ENCODE data around the gene GABARAP.
"Not testable (repeated sequence)": the region's sequence is repeated elsewhere in the genome, so short reads cannot be mapped to it uniquely, and the experiment has no call there.

The GABARAP gene

GRCh38 chr17:7246779-7247178 is 4.5 kb upstream of the GABARAP start:
- Histone ChIP-seq H3K79me2 (ENCODE audit: insufficient read depth, low read length) (peaks cover 56% of the 10 kb centered on the region), H4K20me1 (ENCODE audit: low read depth, low read length) (no peaks in the 10 kb centered on the region), H3K9me2 (replicated peaks; ENCODE audit: insufficient read depth, low read length) (no peaks in the 10 kb centered on the region), H3K4me3 (ENCODE audit: insufficient read depth, low read length, poor library complexity, severe bottlenecking) (no peak overlapping the region), H3K36me3 (ENCODE audit: low read length) (no peaks in the 10 kb centered on the region; the same call in 1 of the 2 replicates), H3K9me3 (ENCODE audit: insufficient read depth, low read length) (no peaks in the 10 kb centered on the region), H3F3A (ENCODE audit: insufficient read depth) (peaks cover 24% of the 10 kb centered on the region), H3K9ac (ENCODE audit: low read length) (no peak overlapping the region), H3K4me2 (ENCODE audit: low read depth, low read length, poor library complexity, severe bottlenecking) (no peak overlapping the region), H3K27ac (ENCODE audit: low read depth, low read length) (no peak overlapping the region), H2AFZ (ENCODE audit: low read depth, low read length, severe bottlenecking) (no peak overlapping the region), H3K27me3 (ENCODE audit: low read length) (no peaks in the 10 kb centered on the region)
- TF ChIP-seq CTCF (IDR thresholded peaks at IDR 0.05; ENCODE audit: insufficient read depth, low read length, poor library complexity, severe bottlenecking) (no peak), EZH2phosphoT487 (conservative IDR thresholded peaks at IDR 0.05; ENCODE audit: low read length) (no peak)

- H3K27me3 ChIP-seq (ENCODE audit: low read length); H3K27ac ChIP-seq (ENCODE audit: low read depth, low read length); H2AFZ ChIP-seq (ENCODE audit: low read depth, low read length, severe bottlenecking); H3K9me3 ChIP-seq (ENCODE audit: insufficient read depth, low read length); H3K4me2 ChIP-seq (ENCODE audit: low read depth, low read length, poor library complexity, severe bottlenecking); H3K4me3 ChIP-seq (ENCODE audit: insufficient read depth, low read length, poor library complexity, severe bottlenecking); H3K9me2 ChIP-seq (replicated peaks; ENCODE audit: insufficient read depth, low read length); H3K9ac ChIP-seq (ENCODE audit: low read length); H4K20me1 ChIP-seq (ENCODE audit: low read depth, low read length); H3K36me3 ChIP-seq (ENCODE audit: low read length): not testable (repeated sequence)
- H3F3A ChIP-seq (ENCODE audit: insufficient read depth), result peaks cover 45% of the 10 kb centered on the region
- H3K79me2 ChIP-seq (ENCODE audit: insufficient read depth, low read length), result peaks cover 45% of the 10 kb centered on the region
These were observed 1.6 kb upstream of the GABARAP start for GRCh38 chr17:7243838-7244237.

- H3K27ac ChIP-seq (ENCODE audit: low read depth, low read length), result peak overlapping the region; percentile 84; the same call in 1 of the 2 replicates
- H3K4me3 ChIP-seq (ENCODE audit: insufficient read depth, low read length, poor library complexity, severe bottlenecking), result peak overlapping the region; percentile 90
- H3K4me2 ChIP-seq (ENCODE audit: low read depth, low read length, poor library complexity, severe bottlenecking), result peak overlapping the region; percentile 92
- no peaks in the 10 kb centered on the region for H3K27me3 ChIP-seq (ENCODE audit: low read length)
- H3K79me2 ChIP-seq (ENCODE audit: insufficient read depth, low read length), result peaks cover 44% of the 10 kb centered on the region
- peak overlapping the region; percentile 97 for H3K9ac ChIP-seq (ENCODE audit: low read length)
- no peaks in the 10 kb centered on the region; the same call in 1 of the 2 replicates for H3K36me3 ChIP-seq (ENCODE audit: low read length)
- no peaks in the 10 kb centered on the region for H4K20me1 ChIP-seq (ENCODE audit: low read depth, low read length)
- TF ChIP-seq EZH2phosphoT487 (conservative IDR thresholded peaks at IDR 0.05; ENCODE audit: low read length) (no peak), CTCF (IDR thresholded peaks at IDR 0.05; ENCODE audit: insufficient read depth, low read length, poor library complexity, severe bottlenecking) (no peak)
- no peaks in the 10 kb centered on the region for H3K9me3 ChIP-seq (ENCODE audit: insufficient read depth, low read length)
- no peaks in the 10 kb centered on the region for H3K9me2 ChIP-seq (replicated peaks; ENCODE audit: insufficient read depth, low read length)
- H3F3A ChIP-seq (ENCODE audit: insufficient read depth), result peaks cover 45% of the 10 kb centered on the region
- no peak overlapping the region for H2AFZ ChIP-seq (ENCODE audit: low read depth, low read length, severe bottlenecking)
These were observed 1.1 kb upstream of the GABARAP start for GRCh38 chr17:7243453-7243729.

GRCh38 chr17:7242717-7243452 is 636 bp upstream of the GABARAP start:
- H4K20me1 ChIP-seq (ENCODE audit: low read depth, low read length), result no peaks in the 10 kb centered on the region
- H3K9me2 ChIP-seq (replicated peaks; ENCODE audit: insufficient read depth, low read length), result no peaks in the 10 kb centered on the region
- H3K79me2 ChIP-seq (ENCODE audit: insufficient read depth, low read length), result peaks cover 39% of the 10 kb centered on the region
- no peaks in the 10 kb centered on the region; the same call in 1 of the 2 replicates for H3K36me3 ChIP-seq (ENCODE audit: low read length)
- H3F3A ChIP-seq (ENCODE audit: insufficient read depth), result peaks cover 45% of the 10 kb centered on the region
- peak overlapping the region; percentile 92 for H3K4me2 ChIP-seq (ENCODE audit: low read depth, low read length, poor library complexity, severe bottlenecking)
- peak overlapping the region; percentile 97 for H3K9ac ChIP-seq (ENCODE audit: low read length)
- no peaks in the 10 kb centered on the region for H3K27me3 ChIP-seq (ENCODE audit: low read length)
- peak overlapping the region; percentile 84 for H3K27ac ChIP-seq (ENCODE audit: low read depth, low read length)
- no peak for TF ChIP-seq CTCF (IDR thresholded peaks at IDR 0.05; ENCODE audit: insufficient read depth, low read length, poor library complexity, severe bottlenecking)
- TF ChIP-seq EZH2phosphoT487 (conservative IDR thresholded peaks at IDR 0.05; ENCODE audit: low read length), result no peak
- H3K4me3 ChIP-seq (ENCODE audit: insufficient read depth, low read length, poor library complexity, severe bottlenecking), result peak overlapping the region; percentile 90
- H2AFZ ChIP-seq (ENCODE audit: low read depth, low read length, severe bottlenecking), result peak overlapping the region; percentile 76
- no peaks in the 10 kb centered on the region for H3K9me3 ChIP-seq (ENCODE audit: insufficient read depth, low read length)
